HEK293 (cell line): ENCODE results near the gene FTSJ1.
"Not testable (repeated sequence)": the region's sequence is repeated elsewhere in the genome, so short reads cannot be mapped to it uniquely, and the experiment has no call there.

Experiments
- CTCF ChIA-PET: fragments of 350-600 bp; formaldehyde crosslinking; extraction: SDS; loops from one replicate; lab custom pipeline; 2021; ENCODE audit warnings: antibody characterized with exemption; lab: Yijun Ruan, JAX
- POLR2A ChIA-PET: fragments of 300-600 bp; formaldehyde crosslinking; extraction: SDS; loops from one replicate; lab custom pipeline; 2020; ENCODE audit warnings: antibody characterized with exemption, inconsistent platforms; lab: Yijun Ruan, JAX
- H3K27ac ChIP-seq: fragments of 200-500 bp; sonication (Bioruptor generic); 2 replicates; pipeline ENCODE4 v1.5.1; 2014; ENCODE audit warnings: low read depth, low read length, control low read depth, inconsistent platforms; ENCODE audit errors: extremely low read depth
- H3K36me3 ChIP-seq, 2 experiments: fragments of 200-500 bp in 1 of 2; sonication (Bioruptor generic) in 1 of 2; 1 replicate in 1 of 2; 2 replicates in 1 of 2; pipeline ENCODE4 v1.5.1; 2014 to 2017; ENCODE audit warnings: inconsistent platforms in 2 of 2, low read length in 2 of 2; ENCODE audit not compliant: control insufficient read depth in 2 of 2, insufficient read depth in 1 of 2
- H3K4me1 ChIP-seq: fragments of 200-500 bp; sonication (Bioruptor generic); 2 replicates; pipeline ENCODE4 v1.5.1; 2014; ENCODE audit warnings: mild to moderate bottlenecking, low read length, inconsistent platforms; ENCODE audit not compliant: control insufficient read depth, insufficient read depth
- H3K4me3 ChIP-seq: 2 replicates; pipeline ENCODE4 v1.5.1; 2011; ENCODE audit warnings: low read depth, mild to moderate bottlenecking, control low read depth, low read length, moderate library complexity
- H3K9me3 ChIP-seq: fragments of 200-500 bp; sonication (Bioruptor generic); 2 replicates; pipeline ENCODE4 v1.5.1; 2014; ENCODE audit warnings: low read depth, low read length, inconsistent platforms; ENCODE audit not compliant: control insufficient read depth, insufficient read depth
- HOXD13 ChIP-seq: sonication (generic); formaldehyde crosslinking; IDR thresholded peaks from 2 replicates; pipeline ENCODE4 v1.8.0; 2022; ENCODE audit warnings: missing genetic modification reagents, borderline replicate concordance
- KLF16 ChIP-seq: fragments of 450-650 bp; formaldehyde crosslinking; IDR thresholded peaks from 2 replicates; pipeline ENCODE4 v1.5.1; 2017; ENCODE audit warnings: missing biosample characterization, missing genetic modification characterization
- OVOL3 ChIP-seq: fragments of 450-650 bp; formaldehyde crosslinking; IDR thresholded peaks from 2 replicates; pipeline ENCODE4 v1.5.1; 2016; ENCODE audit warnings: missing biosample characterization, missing genetic modification characterization
- RBAK ChIP-seq: fragments of 450-650 bp; formaldehyde crosslinking; IDR thresholded peaks from 2 replicates; pipeline ENCODE4 v1.5.1; 2016; ENCODE audit warnings: missing biosample characterization, missing genetic modification characterization
- ZBTB10 ChIP-seq: fragments of 450-650 bp; formaldehyde crosslinking; IDR thresholded peaks from 2 replicates; pipeline ENCODE4 v1.5.1; 2016; ENCODE audit warnings: missing biosample characterization, missing genetic modification characterization
- ZNF132 ChIP-seq: fragments of 450-650 bp; formaldehyde crosslinking; IDR thresholded peaks from 2 replicates; pipeline ENCODE4 v1.5.1; 2017; ENCODE audit warnings: missing biosample characterization, missing genetic modification characterization, borderline replicate concordance
- ZNF157 ChIP-seq: fragments of 450-650 bp; formaldehyde crosslinking; IDR thresholded peaks from 2 replicates; pipeline ENCODE4 v1.5.1; 2016; ENCODE audit warnings: missing biosample characterization, missing genetic modification characterization
- ZNF16 ChIP-seq: fragments of 450-650 bp; formaldehyde crosslinking; IDR thresholded peaks from 2 replicates; pipeline ENCODE4 v1.5.1; 2016; ENCODE audit warnings: low read depth, missing biosample characterization, missing genetic modification characterization
- ZNF202 ChIP-seq: fragments of 450-650 bp; formaldehyde crosslinking; IDR thresholded peaks from 2 replicates; pipeline ENCODE4 v1.5.1; 2016; ENCODE audit warnings: missing biosample characterization, missing genetic modification characterization, borderline replicate concordance
- ZNF248 ChIP-seq: fragments of 450-650 bp; formaldehyde crosslinking; IDR thresholded peaks from 2 replicates; pipeline ENCODE4 v1.5.1; 2017; ENCODE audit warnings: missing biosample characterization, missing genetic modification characterization
- ZNF366 ChIP-seq: fragments of 450-650 bp; formaldehyde crosslinking; conservative IDR thresholded peaks from 2 replicates; pipeline ENCODE4 v1.5.1; 2016; ENCODE audit warnings: missing biosample characterization, missing genetic modification characterization
- ZNF37A ChIP-seq: fragments of 450-650 bp; IDR thresholded peaks from 2 replicates; pipeline ENCODE4 v1.5.1; 2018; ENCODE audit warnings: missing biosample characterization, missing genetic modification characterization
- ZNF449 ChIP-seq: fragments of 450-650 bp; formaldehyde crosslinking; IDR thresholded peaks from 2 replicates; pipeline ENCODE4 v1.5.1; 2017; ENCODE audit warnings: missing biosample characterization, mild to moderate bottlenecking, missing genetic modification characterization, moderate library complexity
- ZNF514 ChIP-seq: fragments of 450-650 bp; formaldehyde crosslinking; IDR thresholded peaks from 2 replicates; pipeline ENCODE4 v1.5.1; 2016; ENCODE audit warnings: missing biosample characterization, missing genetic modification characterization
- ZNF544 ChIP-seq: fragments of 450-650 bp; formaldehyde crosslinking; IDR thresholded peaks from 2 replicates; pipeline ENCODE4 v1.5.0; 2017; ENCODE audit warnings: missing biosample characterization, missing genetic modification characterization
- ZNF561 ChIP-seq: fragments of 450-650 bp; IDR thresholded peaks from 2 replicates; pipeline ENCODE4 v1.5.1; 2018; ENCODE audit warnings: missing biosample characterization, missing genetic modification characterization, borderline replicate concordance
- ZNF785 ChIP-seq: fragments of 450-650 bp; formaldehyde crosslinking; IDR thresholded peaks from 2 replicates; pipeline ENCODE4 v1.5.1; 2016; ENCODE audit warnings: missing biosample characterization, missing genetic modification characterization
- TF ChIP-seq, protein P1 (sequence below): fragments of 450-650 bp; formaldehyde crosslinking; IDR thresholded peaks from 2 replicates; pipeline ENCODE4 v1.5.1; 2016; ENCODE audit warnings: missing biosample characterization, missing genetic modification characterization, low read depth

The FTSJ1 gene

DNA sequence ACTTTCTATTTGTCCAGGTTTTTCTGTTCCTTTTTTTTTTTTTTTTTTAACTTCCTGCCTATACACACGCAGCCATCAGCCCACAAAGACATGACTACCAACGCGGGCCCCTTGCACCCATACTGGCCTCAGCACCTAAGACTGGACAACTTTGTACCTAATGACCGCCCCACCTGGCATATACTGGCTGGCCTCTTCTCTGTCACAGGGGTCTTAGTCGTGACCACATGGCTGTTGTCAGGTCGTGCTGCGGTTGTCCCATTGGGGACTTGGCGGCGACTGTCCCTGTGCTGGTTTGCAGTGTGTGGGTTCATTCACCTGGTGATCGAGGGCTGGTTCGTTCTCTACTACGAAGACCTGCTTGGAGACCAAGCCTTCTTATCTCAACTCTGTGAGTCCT, 47.7 kb downstream of the FTSJ1 start:
- Histone ChIP-seq H3K27ac (no peak overlapping the region), H3K36me3 (peaks cover 23 to 35% of the 10 kb centered on the region in 2 experiments)
- POLR2A ChIA-PET, result no interaction called here
- TF ChIP-seq ZNF514 (tag by site-specific recombination) (no peak), ZNF544 (tag by site-specific recombination) (no peak), HOXD13 (CRISPR knock-in tag) (no peak), ZNF449 (tag by site-specific recombination) (no peak), ZNF248 (tag by site-specific recombination) (no peak), ZNF785 (no peak), OVOL3 (no peak), ZNF366 (tag by site-specific recombination) (no peak), ZNF16 (no peak)
- TF ChIP-seq, protein P1, sequence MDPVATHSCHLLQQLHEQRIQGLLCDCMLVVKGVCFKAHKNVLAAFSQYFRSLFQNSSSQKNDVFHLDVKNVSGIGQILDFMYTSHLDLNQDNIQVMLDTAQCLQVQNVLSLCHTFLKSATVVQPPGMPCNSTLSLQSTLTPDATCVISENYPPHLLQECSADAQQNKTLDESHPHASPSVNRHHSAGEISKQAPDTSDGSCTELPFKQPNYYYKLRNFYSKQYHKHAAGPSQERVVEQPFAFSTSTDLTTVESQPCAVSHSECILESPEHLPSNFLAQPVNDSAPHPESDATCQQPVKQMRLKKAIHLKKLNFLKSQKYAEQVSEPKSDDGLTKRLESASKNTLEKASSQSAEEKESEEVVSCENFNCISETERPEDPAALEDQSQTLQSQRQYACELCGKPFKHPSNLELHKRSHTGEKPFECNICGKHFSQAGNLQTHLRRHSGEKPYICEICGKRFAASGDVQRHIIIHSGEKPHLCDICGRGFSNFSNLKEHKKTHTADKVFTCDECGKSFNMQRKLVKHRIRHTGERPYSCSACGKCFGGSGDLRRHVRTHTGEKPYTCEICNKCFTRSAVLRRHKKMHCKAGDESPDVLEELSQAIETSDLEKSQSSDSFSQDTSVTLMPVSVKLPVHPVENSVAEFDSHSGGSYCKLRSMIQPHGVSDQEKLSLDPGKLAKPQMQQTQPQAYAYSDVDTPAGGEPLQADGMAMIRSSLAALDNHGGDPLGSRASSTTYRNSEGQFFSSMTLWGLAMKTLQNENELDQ (tag by site-specific recombination), result no peak
- TF ChIP-seq, all 188 proteins: peak for 0
- Histone ChIP-seq H3K4me3 (no peak overlapping the region), H3K4me1 (no peaks in the 10 kb centered on the region), H3K9me3 (no peaks in the 10 kb centered on the region)
- CTCF ChIA-PET, result no interaction called here

GRCh38 chrX:48525853-48526252, 49.9 kb downstream of the FTSJ1 start:
- H3K27ac ChIP-seq, H3K4me3 ChIP-seq, CTCF ChIA-PET, H3K9me3 ChIP-seq, H3K4me1 ChIP-seq: not testable (repeated sequence)
- H3K36me3 ChIP-seq, result peaks cover 27 to 40% of the 10 kb centered on the region in 2 experiments
- POLR2A ChIA-PET, result interaction anchor here (0.9 kb wide), 1 partner anchor 14 kb away, joined by 4 read pairs; the partner anchor contains the start of gene TBC1D25

DNA sequence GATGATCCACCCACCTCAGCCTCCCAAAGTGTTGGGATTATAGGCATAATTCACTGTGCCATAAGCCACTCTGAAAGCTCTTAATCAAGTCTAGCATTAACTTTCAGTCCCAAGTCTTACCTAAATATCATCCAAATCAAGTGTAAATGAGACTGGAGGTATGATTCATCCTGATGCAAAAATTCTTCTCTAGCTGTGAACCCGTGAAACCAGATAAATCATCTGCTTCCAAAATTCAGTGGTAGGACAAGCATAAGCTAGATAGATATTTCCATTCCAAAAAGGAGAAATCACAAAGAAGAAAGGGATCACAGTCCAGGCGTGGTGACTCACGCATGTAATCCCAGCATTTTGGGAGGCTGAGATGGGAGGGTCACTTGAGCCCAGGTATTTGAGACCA, 54.7 kb downstream of the FTSJ1 start:
- Histone ChIP-seq H3K36me3 (peaks cover 13 to 30% of the 10 kb centered on the region in 2 experiments; a peak in 2 of 3 replicates), H3K4me3 (no peak overlapping the region), H3K27ac (no peak overlapping the region), H3K9me3 (no peaks in the 10 kb centered on the region)
- ChIA-PET CTCF (no interaction called here), POLR2A (interaction anchor here (2.0 kb wide), 1 partner anchor 9 kb away, joined by 8 read pairs; the partner anchor contains the start of gene EBP)
- TF ChIP-seq ZNF157 (tag by site-specific recombination), result no peak
- no peak for TF ChIP-seq ZBTB10 (tag by site-specific recombination)
- TF ChIP-seq ZNF37A (tag by site-specific recombination), result no peak
- no peak for TF ChIP-seq RBAK (tag by site-specific recombination)
- no peak for TF ChIP-seq ZNF202 (tag by site-specific recombination)
- no peak for TF ChIP-seq KLF16 (tag by site-specific recombination)
- no peak for TF ChIP-seq ZNF132 (tag by site-specific recombination)
- TF ChIP-seq ZNF561, result no peak
- TF ChIP-seq, all 188 proteins: peak for 0
- H3K4me1 ChIP-seq, result no peaks in the 10 kb centered on the region
